GM23338 (cell line): ENCODE measurements around the gene VHLL. TPM values are rescaled to one million over a fixed set of nuclear protein-coding genes. Genes with fewer than 3 reads are reported as not detected.

Experiments used
- ATAC-seq: fragments of 200-7000 bp; cut with Tn5 transposase; 3 replicates; pipeline ENCODE4 v1.9.1; 2020
- DNase-seq: peaks from one replicate; pipeline ENCODE4 v3.0.0-alpha.2; 2015; ENCODE audit warnings: low spot score
- H2AFZ ChIP-seq: fragments of 200-600 bp; sonication (generic); 2 replicates; pipeline ENCODE4 v1.8.0; 2016; ENCODE audit warnings: antibody characterized with exemption, mild to moderate bottlenecking, moderate library complexity
- H3F3A ChIP-seq: fragments of 200-600 bp; sonication (generic); replicated peaks from 2 replicates; pipeline ENCODE4 v1.8.0; 2017; ENCODE audit warnings: antibody characterized with exemption, mixed run types, low read depth
- H3K27ac ChIP-seq: fragments of 200-600 bp; sonication (generic); 2 replicates; pipeline ENCODE4 v1.6.1; 2016; ENCODE audit warnings: low read depth
- H3K27me3 ChIP-seq: fragments of 200-600 bp; sonication (generic); 2 replicates; pipeline ENCODE4 v1.8.0; 2016; ENCODE audit warnings: mild to moderate bottlenecking, mixed run types, moderate library complexity; ENCODE audit not compliant: insufficient read depth
- H3K36me3 ChIP-seq: fragments of 200-600 bp; sonication (generic); 2 replicates; pipeline ENCODE4 v1.8.0; 2016; ENCODE audit warnings: mild to moderate bottlenecking; ENCODE audit not compliant: insufficient read depth
- H3K4me1 ChIP-seq: fragments of 200-600 bp; sonication (generic); 2 replicates; pipeline ENCODE4 v1.8.0; 2016; ENCODE audit warnings: mild to moderate bottlenecking, moderate library complexity; ENCODE audit not compliant: insufficient read depth
- H3K4me2 ChIP-seq: fragments of 200-600 bp; sonication (generic); 2 replicates; pipeline ENCODE4 v1.7.1; 2017; ENCODE audit warnings: mixed run types
- H3K4me3 ChIP-seq: fragments of 200-600 bp; sonication (generic); 2 replicates; pipeline ENCODE4 v1.6.1; 2016; ENCODE audit warnings: mixed run types
- H3K79me2 ChIP-seq: fragments of 200-600 bp; sonication (generic); replicated peaks from 2 replicates; pipeline ENCODE4 v1.8.0; 2017; ENCODE audit warnings: mild to moderate bottlenecking; ENCODE audit not compliant: insufficient read depth
- H3K9me2 ChIP-seq: fragments of 200-600 bp; sonication (generic); 2 replicates; pipeline ENCODE4 v1.8.0; 2017; ENCODE audit not compliant: insufficient read depth
- H4K20me1 ChIP-seq: fragments of 200-600 bp; sonication (generic); replicated peaks from 2 replicates; pipeline ENCODE4 v1.8.0; 2017; ENCODE audit warnings: mild to moderate bottlenecking; ENCODE audit not compliant: insufficient read depth
- H3K27ac Mint-ChIP-seq: 2 replicates; pipeline ENCODE4 v1.8.0; 2020; ENCODE audit warnings: inconsistent platforms, mild to moderate bottlenecking, moderate library complexity, mixed read lengths
- H3K27me3 Mint-ChIP-seq: 3 replicates; pipeline ENCODE4 v1.8.0; 2022; ENCODE audit warnings: low read depth, mild to moderate bottlenecking, moderate library complexity, mixed read lengths, inconsistent platforms; ENCODE audit not compliant: insufficient read depth, poor library complexity
- H3K36me3 Mint-ChIP-seq: 3 replicates; pipeline ENCODE4 v1.8.0; 2021; ENCODE audit warnings: low read depth, mild to moderate bottlenecking, inconsistent platforms, moderate library complexity, mixed read lengths
- H3K4me1 Mint-ChIP-seq: 3 replicates; pipeline ENCODE4 v1.8.0; 2020; ENCODE audit warnings: mild to moderate bottlenecking, inconsistent platforms, mixed read lengths
- H3K4me3 Mint-ChIP-seq: 3 replicates; pipeline ENCODE4 v1.8.0; 2021; ENCODE audit warnings: moderate library complexity, mild to moderate bottlenecking, inconsistent platforms, mixed read lengths
- H3K9me3 Mint-ChIP-seq: 3 replicates; pipeline ENCODE4 v1.8.0; 2020; ENCODE audit warnings: moderate library complexity, mild to moderate bottlenecking, inconsistent platforms, mixed read lengths
- CREB1 ChIP-seq: fragments of 250-450 bp; sonication (Bioruptor Pico); IDR thresholded peaks from 2 replicates; pipeline ENCODE4 v1.5.0; 2020; ENCODE audit warnings: low read depth, mild to moderate bottlenecking, moderate library complexity
- CTCF ChIP-seq, 2 experiments: fragments of 200-600 bp in 1 of 2; sonication (generic) in 1 of 2; conservative IDR thresholded peaks; 2 replicates each; pipeline versions ENCODE4 v1.5.1 to v1.6.1; 2016 to 2017; ENCODE audit warnings: antibody characterized with exemption in 2 of 2, low read depth in 2 of 2, mild to moderate bottlenecking in 2 of 2, moderate library complexity in 1 of 2
- ETS1 ChIP-seq: IDR thresholded peaks from 2 replicates; pipeline ENCODE4 v1.6.1; 2016; ENCODE audit warnings: antibody characterized with exemption
- EZH2 ChIP-seq: fragments of 200-600 bp; sonication (generic); IDR thresholded peaks from one replicate; pipeline ENCODE4 v1.8.0; 2017; ENCODE audit warnings: antibody characterized with exemption, mild to moderate bottlenecking, low read depth; ENCODE audit not compliant: unreplicated experiment
- EZH2phosphoT487 ChIP-seq: fragments of 200-600 bp; sonication (generic); IDR thresholded peaks from one replicate; pipeline ENCODE4 v1.8.1; 2018; ENCODE audit warnings: antibody characterized with exemption; ENCODE audit not compliant: unreplicated experiment
- JUNB ChIP-seq: IDR thresholded peaks from one replicate; pipeline ENCODE4 v1.6.1; 2016; ENCODE audit warnings: antibody characterized with exemption; ENCODE audit not compliant: unreplicated experiment
- POLR2AphosphoS5 ChIP-seq: IDR thresholded peaks from 2 replicates; pipeline ENCODE4 v1.6.1; 2016; ENCODE audit warnings: antibody characterized with exemption, low read depth
- REST ChIP-seq: IDR thresholded peaks from one replicate; pipeline ENCODE4 v1.6.1; 2018; ENCODE audit warnings: antibody characterized with exemption; ENCODE audit not compliant: unreplicated experiment
- STAT1 ChIP-seq: IDR thresholded peaks from one replicate; pipeline ENCODE4 v1.6.1; 2016; ENCODE audit warnings: antibody characterized with exemption; ENCODE audit not compliant: unreplicated experiment
- ZNF331 ChIP-seq: fragments of 250-450 bp; sonication (Bioruptor Pico); IDR thresholded peaks from 2 replicates; pipeline ENCODE4 v1.5.0; 2020; ENCODE audit warnings: low read depth, mild to moderate bottlenecking, moderate library complexity
- polyA plus RNA-seq: library from polyadenylated mRNA; unstranded; fragments of >200 nt; fragmentation: Nextera tagmentation; extraction: Ambion mirVana; gene quantifications from 2 replicates; pipeline ENCODE4 v1.2.1, GENCODE V29; 2016
- total RNA-seq: library from RNA; depleted of rRNA; stranded (reverse); fragments of >200 nt; shearing (Covaris generic); gene quantifications from 2 replicates; pipeline ENCODE4 v1.2.3, GENCODE V29; 2014

The VHLL gene
- total and polyA plus RNA-seq, 2 experiments from 2014 or later = not detected

- Mint-ChIP-seq H3K27me3 (peaks cover 3% of the 10 kb centered on the region), H3K9me3 (no peaks in the 10 kb centered on the region), H3K4me1 (no peaks in the 10 kb centered on the region), H3K4me3 (no peak overlapping the region), H3K36me3 (peaks cover 84% of the 10 kb centered on the region), H3K27ac (no peak overlapping the region)
- Histone ChIP-seq H3K79me2 (no peaks in the 10 kb centered on the region), H3F3A (peaks cover 29% of the 10 kb centered on the region; the same call in 1 of the 2 replicates), H3K27me3 (no peaks in the 10 kb centered on the region), H3K9me2 (no peaks in the 10 kb centered on the region), H3K4me2 (no peak overlapping the region), H3K27ac (no peak overlapping the region), H2AFZ (no peak overlapping the region), H3K4me3 (no peak overlapping the region), H3K4me1 (no peaks in the 10 kb centered on the region), H3K36me3 (peaks cover 81% of the 10 kb centered on the region), H4K20me1 (peaks cover 26% of the 10 kb centered on the region)
- no peak for ATAC-seq
- TF ChIP-seq JUNB = no peak
- no peak for TF ChIP-seq REST
- TF ChIP-seq EZH2 = no peak
- TF ChIP-seq EZH2phosphoT487 = no peak
- TF ChIP-seq ETS1 = no peak
- TF ChIP-seq ZNF331 (CRISPR knock-in tag) = no peak
- DNase-seq = no peak
Observed at GRCh38 chr1:156268336-156268735, 30.8 kb downstream of the VHLL start.

- no peak for DNase-seq
- Histone ChIP-seq H3K4me2 (no peak overlapping the region), H3K27me3 (no peaks in the 10 kb centered on the region), H3K4me3 (no peak overlapping the region), H3K27ac (no peak overlapping the region), H4K20me1 (peaks cover 24% of the 10 kb centered on the region), H3K36me3 (peaks cover 74% of the 10 kb centered on the region), H3F3A (peaks cover 21% of the 10 kb centered on the region; the same call in 1 of the 2 replicates), H3K79me2 (no peaks in the 10 kb centered on the region), H3K9me2 (no peaks in the 10 kb centered on the region), H3K4me1 (no peaks in the 10 kb centered on the region), H2AFZ (no peak overlapping the region)
- H3K27me3 Mint-ChIP-seq = peaks cover 3% of the 10 kb centered on the region
- no peak for ATAC-seq
- H3K9me3 Mint-ChIP-seq = no peaks in the 10 kb centered on the region
- H3K4me1 Mint-ChIP-seq = no peaks in the 10 kb centered on the region
- TF ChIP-seq CREB1 (CRISPR knock-in tag) (no peak), STAT1 (no peak), EZH2phosphoT487 (no peak), POLR2AphosphoS5 (no peak), CTCF (conservative IDR thresholded peaks at IDR 0.05; ENCODE audit: low read depth in 2 of 2) (no peak), EZH2 (no peak)
- H3K4me3 Mint-ChIP-seq = no peak overlapping the region
- no peak overlapping the region for H3K27ac Mint-ChIP-seq
- peaks cover 80% of the 10 kb centered on the region for H3K36me3 Mint-ChIP-seq
Observed at GRCh38 chr1:156266051-156266450, 33.1 kb downstream of the VHLL start.
